GM12891 (cell line): Measurements from ENCODE around the gene LRP1-AS.
"Not testable (repeated sequence)": the region's sequence is repeated elsewhere in the genome, so short reads cannot be mapped to it uniquely, and the experiment has no call there.

Experiments used
- DNase-seq: peaks from one replicate; pipeline ENCODE4 v3.0.0; 2011; ENCODE audit warnings: low spot score; ENCODE audit not compliant: insufficient read length
- FAIRE-seq: peaks from 2 replicates; lab custom pipeline; 2011; peaks lifted over from hg19 to GRCh38; lab: Jason Lieb, UNC
- PAX5 ChIP-seq: IDR thresholded peaks from 2 replicates; pipeline ENCODE4 v1.6.1; 2011; ENCODE audit warnings: low read length, moderate library complexity, mild to moderate bottlenecking; ENCODE audit not compliant: insufficient read depth, severe bottlenecking
- POLR2A ChIP-seq: IDR thresholded peaks from 2 replicates; pipeline ENCODE4 v1.6.1; 2011; ENCODE audit warnings: low read depth, low read length, control low read depth
- POLR2AphosphoS5 ChIP-seq: IDR thresholded peaks from 2 replicates; pipeline ENCODE4 v1.6.1; 2011; ENCODE audit warnings: low read depth, low read length, control low read depth
- POU2F2 ChIP-seq: IDR thresholded peaks from 2 replicates; pipeline ENCODE4 v1.6.1; 2011; ENCODE audit warnings: low read depth, mild to moderate bottlenecking, control low read depth, low read length, moderate library complexity
- SPI1 ChIP-seq: IDR thresholded peaks from 2 replicates; pipeline ENCODE4 v1.6.1; 2011; ENCODE audit warnings: low read depth, low read length, control low read depth
- TAF1 ChIP-seq: IDR thresholded peaks from 2 replicates; pipeline ENCODE4 v1.6.1; 2011; ENCODE audit warnings: low read depth, low read length, control low read depth

The LRP1-AS gene

DNA sequence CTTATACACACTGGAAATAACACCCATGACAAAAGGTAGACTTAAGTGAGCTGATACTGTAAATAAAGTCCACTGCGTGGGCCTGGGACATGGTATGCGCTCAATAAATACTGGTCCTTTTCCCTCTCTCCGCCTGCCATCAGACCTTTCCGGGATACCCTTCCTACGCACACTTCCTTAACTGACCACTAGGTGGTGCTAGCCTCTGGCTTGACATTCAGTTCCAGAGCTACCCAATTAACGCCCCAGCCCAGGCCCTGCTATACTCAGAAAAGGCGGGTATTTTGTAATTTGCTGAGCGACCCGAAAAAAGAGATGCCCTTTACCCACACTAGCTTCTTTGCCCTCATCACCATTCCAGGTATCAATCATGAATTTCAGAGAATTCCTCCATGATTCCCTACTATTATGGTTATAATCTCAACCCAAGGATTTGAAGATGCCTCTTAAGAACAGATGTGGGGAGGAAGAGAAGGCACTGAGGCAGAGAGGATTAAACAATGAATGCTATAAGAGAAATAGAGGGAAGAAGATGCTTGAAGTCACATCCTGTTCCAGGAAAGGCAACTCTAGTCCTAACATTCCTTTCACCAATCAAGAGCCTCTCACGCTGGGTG, 23.1 kb downstream of the LRP1-AS start:
- DNase-seq = peak; percentile 59
- FAIRE-seq = peak; percentile 80
- no peak for TF ChIP-seq POLR2A
- TF ChIP-seq PAX5 = no peak
- TF ChIP-seq TAF1 = no peak
- no peak for TF ChIP-seq POLR2AphosphoS5
- no peak for TF ChIP-seq SPI1
- no peak for TF ChIP-seq POU2F2

- TF ChIP-seq POLR2AphosphoS5 (no peak), SPI1 (no peak), POU2F2 (no peak), TAF1 (no peak)
- FAIRE-seq (no peak), DNase-seq (no peak)
Measured at GRCh38 chr12:57123813-57124212, 23.6 kb downstream of the LRP1-AS start.

DNA sequence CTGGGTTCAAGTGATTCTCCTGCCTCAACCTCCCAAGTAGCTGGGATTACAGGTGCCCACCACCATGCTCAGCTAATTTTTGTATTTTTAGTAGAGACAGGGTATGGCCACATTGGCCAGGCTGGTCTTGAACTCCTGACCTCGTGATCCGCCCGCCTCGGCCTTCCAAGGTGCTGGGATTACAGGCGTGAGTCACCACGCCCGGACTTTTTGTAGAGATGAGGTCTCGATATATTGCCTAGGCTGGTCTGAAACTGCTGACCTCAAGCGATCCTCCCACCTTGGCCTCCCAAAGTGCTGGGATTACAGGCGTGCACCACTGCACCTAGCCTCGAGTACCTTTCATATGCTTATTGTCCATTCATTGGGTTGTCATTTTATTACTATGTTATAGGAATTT, 26.7 kb downstream of the LRP1-AS start:
- not testable (repeated sequence) for FAIRE-seq, DNase-seq

DNA sequence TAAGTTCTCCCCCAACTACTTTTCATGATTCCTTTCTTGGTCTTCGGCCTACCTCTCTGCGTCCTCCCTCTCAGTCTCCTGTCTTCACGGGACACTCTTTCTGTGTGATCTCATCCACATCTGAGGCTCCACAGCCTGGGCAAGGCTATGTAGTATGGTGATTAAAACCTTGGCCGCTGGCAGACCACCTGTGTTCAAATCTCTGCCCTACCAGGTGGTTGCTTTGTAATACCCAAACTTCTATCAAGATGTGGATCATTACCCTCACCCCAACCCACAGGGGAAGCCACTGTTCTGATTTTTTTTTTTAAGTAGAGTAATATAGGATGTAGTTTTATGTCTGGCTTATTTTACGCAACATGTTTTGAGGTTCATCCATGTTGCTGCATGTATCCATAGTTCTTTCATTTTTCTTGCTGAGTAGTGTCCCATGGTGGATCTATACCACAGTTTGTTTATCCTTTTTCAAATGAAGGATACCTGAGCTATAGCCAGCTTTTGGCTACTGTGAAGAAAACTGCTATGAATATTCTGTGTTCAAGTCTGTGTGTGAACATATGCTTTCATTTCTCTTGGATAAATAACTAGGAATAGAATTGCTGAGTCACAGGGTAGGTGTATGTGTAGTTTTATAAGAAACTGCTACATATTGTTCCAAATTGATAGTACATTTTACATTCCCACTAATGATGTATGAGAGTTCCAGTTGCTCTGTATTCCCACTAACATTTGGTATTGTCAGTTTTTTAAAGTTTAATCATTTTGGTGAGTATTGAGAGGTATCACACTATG, 27.9 kb downstream of the LRP1-AS start:
- TF ChIP-seq POLR2AphosphoS5 (no peak), POLR2A (no peak), SPI1 (no peak), PAX5 (no peak), POU2F2 (no peak), TAF1 (no peak)
- no peak for FAIRE-seq
- no peak for DNase-seq

GRCh38 chr12:57118711-57119271, 28.6 kb downstream of the LRP1-AS start:
- FAIRE-seq (peak; percentile 50), DNase-seq (no peak)
- peak; percentile 45; the same call in 1 of the 2 replicates for TF ChIP-seq SPI1
- TF ChIP-seq POLR2AphosphoS5 = no peak
- no peak for TF ChIP-seq PAX5

DNA sequence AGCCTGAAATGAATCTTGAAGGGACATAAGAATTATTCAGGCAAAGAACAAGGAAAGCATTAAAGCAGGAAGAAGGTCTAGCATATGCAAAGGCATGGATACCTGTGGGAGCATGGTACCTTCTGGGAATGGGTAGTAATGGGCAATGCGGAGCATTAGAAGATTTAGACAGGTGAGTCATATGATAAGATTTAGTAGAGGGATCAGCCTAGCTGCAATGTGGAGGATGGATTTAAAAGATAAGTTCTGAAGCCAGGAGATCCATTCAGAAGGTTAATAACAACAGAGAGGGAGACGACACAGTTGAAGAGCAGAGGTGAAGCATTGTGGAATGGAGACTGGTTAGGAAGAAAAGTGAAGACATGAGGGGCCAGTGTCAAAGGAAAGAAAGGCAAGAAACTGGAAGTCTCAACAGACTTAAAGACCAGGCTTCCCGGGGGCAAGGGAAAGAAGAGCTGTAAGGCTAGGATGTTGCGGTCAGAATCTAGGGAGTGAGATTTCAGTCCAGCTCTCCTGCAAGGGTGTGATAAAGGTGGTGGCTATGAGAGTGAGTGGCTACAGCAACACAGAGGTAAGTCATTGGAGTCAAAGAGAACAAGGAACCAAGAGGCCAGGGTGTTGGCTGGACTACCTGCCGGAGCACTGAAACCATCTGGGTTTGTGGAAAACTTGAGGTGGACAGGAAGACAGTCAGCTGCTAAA, 30.7 kb downstream of the LRP1-AS start:
- TF ChIP-seq SPI1 (no peak), PAX5 (no peak), POLR2AphosphoS5 (no peak), POLR2A (no peak), POU2F2 (no peak), TAF1 (no peak)
- no peak for DNase-seq
- no peak for FAIRE-seq

- DNase-seq = no peak
- TF ChIP-seq SPI1 = no peak
- no peak for TF ChIP-seq POU2F2
- TF ChIP-seq TAF1 = no peak
- TF ChIP-seq POLR2A = no peak
- no peak for TF ChIP-seq PAX5
- no peak for TF ChIP-seq POLR2AphosphoS5
- peak; percentile 90 for FAIRE-seq
Measured at GRCh38 chr12:57112492-57113294, 34.7 kb downstream of the LRP1-AS start.

GRCh38 chr12:57111031-57111734, 36.2 kb downstream of the LRP1-AS start, which contains the start of gene STAT6:
Gene STAT6 (minus strand): TSS chr12:57111362. CDS start chr12:57108278, 3,084 bp downstream.
- no peak for DNase-seq
- FAIRE-seq = no peak
- TF ChIP-seq TAF1 (peak; percentile 73), SPI1 (peak; percentile 35; the same call in 1 of the 2 replicates), POU2F2 (no peak), POLR2A (peak; percentile 75), POLR2AphosphoS5 (peak; percentile 71), PAX5 (no peak)
